ENCODE data around the gene RRP9. TPM values are rescaled to one million over a fixed set of nuclear protein-coding genes. Genes with fewer than 3 reads are reported as not detected.

The RRP9 gene
- total RNA-seq, 4 donors from 2014 or later: 14.9 to 32.9 (median 21.3) TPM

GRCh38 chr3:51927061-51927977, 14.4 kb downstream of the RRP9 start:
- H3K36me3 ChIP-seq: peaks cover 0 to 20% (median 0%) of the 10 kb centered on the region in 3 donors
- H3K4me3 ChIP-seq: no peak overlapping the region
- WGBS, 2 donors: 86 to 94% methylated on average over 5 of the region's 5 CpGs
- H3K27me3 ChIP-seq: no peaks in the 10 kb centered on the region
- DNase-seq (ENCODE audit: low spot score in 2 of 2): no peak
- no peaks in the 10 kb centered on the region for H3K9me3 ChIP-seq
- no peak overlapping the region for H3K27ac ChIP-seq
- no peak for TF ChIP-seq EP300 (IDR thresholded peaks at IDR 0.05)
- TF ChIP-seq CTCF (IDR thresholded peaks at IDR 0.05): no peak
- TF ChIP-seq POLR2A (IDR thresholded peaks at IDR 0.05): no peak
- no peaks in the 10 kb centered on the region for H3K4me1 ChIP-seq

- Histone ChIP-seq H3K4me3 (no peak overlapping the region), H3K27me3 (no peaks in the 10 kb centered on the region), H3K4me1 (no peaks in the 10 kb centered on the region), H3K9me3 (no peaks in the 10 kb centered on the region), H3K27ac (no peak overlapping the region), H3K36me3 (no peaks in the 10 kb centered on the region)
- WGBS, 2 donors: 75% methylated on average over 11 of the region's 11 CpGs
- no peak for DNase-seq (ENCODE audit: low spot score in 2 of 2)
- no peak for TF ChIP-seq EP300 (IDR thresholded peaks at IDR 0.05)
- no peak for TF ChIP-seq POLR2A (IDR thresholded peaks at IDR 0.05)
- no peak for TF ChIP-seq CTCF (IDR thresholded peaks at IDR 0.05)
Observed at GRCh38 chr3:51921081-51921578, 20.6 kb downstream of the RRP9 start.

- Histone ChIP-seq H3K4me3 (no peak overlapping the region), H3K27me3 (no peaks in the 10 kb centered on the region), H3K27ac (no peak overlapping the region), H3K36me3 (no peaks in the 10 kb centered on the region), H3K4me1 (no peaks in the 10 kb centered on the region), H3K9me3 (no peaks in the 10 kb centered on the region)
- TF ChIP-seq EP300 (IDR thresholded peaks at IDR 0.05) (no peak), CTCF (IDR thresholded peaks at IDR 0.05) (no peak), POLR2A (IDR thresholded peaks at IDR 0.05) (no peak)
- WGBS, 2 donors: 32 to 43% methylated on average over 5 of the region's 5 CpGs
- no peak for DNase-seq (ENCODE audit: low spot score in 2 of 2)
Observed at GRCh38 chr3:51916418-51916817, 25.3 kb downstream of the RRP9 start.

GRCh38 chr3:51908026-51908425, 33.7 kb downstream of the RRP9 start:
- Histone ChIP-seq H3K36me3 (no peaks in the 10 kb centered on the region), H3K27me3 (no peaks in the 10 kb centered on the region), H3K9me3 (peaks cover 0 to 39% (median 0%) of the 10 kb centered on the region in 4 donors), H3K4me1 (no peaks in the 10 kb centered on the region), H3K4me3 (no peak overlapping the region), H3K27ac (no peak overlapping the region)
- WGBS, 2 donors: 75 to 81% methylated on average over 4 of the region's 4 CpGs
- TF ChIP-seq CTCF (IDR thresholded peaks at IDR 0.05) (no peak), POLR2A (IDR thresholded peaks at IDR 0.05) (no peak), EP300 (IDR thresholded peaks at IDR 0.05) (no peak)
- DNase-seq (ENCODE audit: low spot score in 2 of 2): no peak
